ENCODE results near the gene C11orf52. TPM values are rescaled to one million over a fixed set of nuclear protein-coding genes. Genes with fewer than 3 reads are reported as not detected.

Gene C11orf52
- total and polyA plus RNA-seq, 2 of the 4 experiments (the other 2 are of a cell fraction): 0.90 to 1.1 TPM

- no peak for TF ChIP-seq MAZ (IDR thresholded peaks at IDR 0.05; ENCODE audit: borderline replicate concordance, low read depth, low read length)
These were observed 20.0 kb downstream of the C11orf52 start (continued) for GRCh38 chr11:111938687-111939160.

GRCh38 chr11:111939836-111940604, 21.3 kb downstream of the C11orf52 start:
- in situ Hi-C loops (cut with MboI; ENCODE audit: low sequenced_read_pairs) (loop anchor here (5.0 kb wide), 1 partner anchor 37 kb away; no protein-coding TSS in a partner anchor), intact Hi-C loops (cut with micrococcal nuclease) (no loop called here), dilution Hi-C loops (cut with HindIII; ENCODE audit: low sequenced_read_pairs, unreplicated experiment) (no loop called here)
- Histone ChIP-seq H3K27ac (ENCODE audit: insufficient read depth, low read length) (peak overlapping the region; percentile 44; the same call in 1 of the 2 replicates), H3K9ac (ENCODE audit: low read depth, low read length) (no peak overlapping the region), H2BK20ac (ENCODE audit: low read depth, low read length) (peak overlapping the region; percentile 23; the same call in 1 of the 2 replicates), H2BK5ac (ENCODE audit: low read depth, low read length, poor library complexity, severe bottlenecking) (peak overlapping the region; percentile 72), H4K20me1 (ENCODE audit: insufficient read depth, low read length) (no peaks in the 10 kb centered on the region), H3K18ac (ENCODE audit: low read depth, low read length) (peak overlapping the region; percentile 37; the same call in 1 of the 2 replicates), H2AK9ac (replicated peaks; ENCODE audit: low read depth, low read length, poor library complexity) (no peak overlapping the region), H3K4me1 (ENCODE audit: control insufficient read depth, insufficient read depth, low read length) (peaks cover 31% of the 10 kb centered on the region), H2AK5ac (ENCODE audit: low read depth, low read length) (peak overlapping the region; percentile 50; the same call in 1 of the 2 replicates), H3K56ac (ENCODE audit: extremely low read depth, insufficient read depth, low read length) (no peak overlapping the region), H3K9me1 (ENCODE audit: insufficient read depth, low read length) (peaks cover 36% of the 10 kb centered on the region), H4K8ac (ENCODE audit: low read depth in 2 of 2, low read length in 2 of 2) (peak overlapping the region in 1 of 2 experiments; percentile 20; a peak in 2 of 4 replicates), H3K4me2 (ENCODE audit: low read depth, low read length) (peak overlapping the region; percentile 54), H3K27me3 (ENCODE audit: control insufficient read depth, insufficient read depth, low read length) (no peaks in the 10 kb centered on the region), H3K79me1 (ENCODE audit: low read depth in 1 of 2, low read length in 2 of 2) (peaks cover 16 to 53% of the 10 kb centered on the region in 2 experiments), H3K23ac (ENCODE audit: low read depth, low read length) (peak overlapping the region; percentile 10; the same call in 1 of the 2 replicates), H3K9me3 (ENCODE audit: control insufficient read depth, insufficient read depth, low read length) (no peaks in the 10 kb centered on the region), H3K4ac (ENCODE audit: low read depth, low read length) (0 out of 2 replicates have a peak overlapping the region, but pooled peaks have one; percentile 2), H2AFZ (replicated peaks; ENCODE audit: low read length, poor library complexity) (no peak overlapping the region), H3K36me3 (ENCODE audit: control insufficient read depth, insufficient read depth, low read length) (no peaks in the 10 kb centered on the region), H4K91ac (ENCODE audit: insufficient read depth, low read depth, low read length) (peak overlapping the region; percentile 30; the same call in 1 of the 2 replicates), H3K14ac (replicated peaks; ENCODE audit: low read depth, low read length) (peak overlapping the region; percentile 18; the same call in 1 of the 2 replicates), H4K5ac (ENCODE audit: low read depth, low read length) (peak overlapping the region; percentile 40; the same call in 1 of the 2 replicates), H3K4me3 (ENCODE audit: insufficient read depth, low read depth, low read length) (no peak overlapping the region), H2BK120ac (ENCODE audit: low read depth, low read length) (peak overlapping the region; percentile 16; the same call in 1 of the 2 replicates), H2BK15ac (ENCODE audit: low read depth, low read length) (no peak overlapping the region)
- ChIA-PET CTCF (interaction anchor here (1.1 to 1.6 kb wide), 3 partner anchors 8 to 57 kb away, joined by 3 to 4 read pairs (median 4); no protein-coding TSS in a partner anchor), POLR2A (ENCODE audit: unreplicated experiment) (no interaction called here)
- ATAC-seq (ENCODE audit: low read depth): peak; percentile 49
- WGBS, 2 experiments (ENCODE audit: extremely low coverage in 2 of 2, insufficient read length in 1 of 2): no CpG with 5 or more reads among the region's 4 CpGs
- DNase-seq: peak; percentile 94
- BruUV-seq (replicated peaks): no TSS peak
- TF ChIP-seq CTCF (conservative IDR thresholded peaks at IDR 0.05; ENCODE audit: low read depth, low read length) (no peak), FOS (IDR thresholded peaks at IDR 0.05; ENCODE audit: low read depth, low read length) (no peak), SMC3 (IDR thresholded peaks at IDR 0.05; ENCODE audit: low read depth, low read length) (no peak), RCOR1 (IDR thresholded peaks at IDR 0.05; ENCODE audit: insufficient replicate concordance, low read length) (peak; percentile 62), NFE2L2 (IDR thresholded peaks at IDR 0.05; ENCODE audit: low read depth, low read length) (no peak), POLR2A (IDR thresholded peaks at IDR 0.05; ENCODE audit: low read depth, low read length) (no peak), RFX5 (IDR thresholded peaks at IDR 0.05; ENCODE audit: low read depth, low read length) (no peak), CHD1 (IDR thresholded peaks at IDR 0.05; ENCODE audit: low read depth, low read length) (no peak), MAZ (IDR thresholded peaks at IDR 0.05; ENCODE audit: borderline replicate concordance, low read depth, low read length) (no peak)
